ENCODE measurements around the gene PODNL1.

Gene PODNL1

GRCh38 chr19:13887517-13887916 is 50.7 kb downstream of the PODNL1 start:
- DNase-seq = no peak

- DNase-seq = peak; percentile 45
These were observed 51.2 kb downstream of the PODNL1 start for GRCh38 chr19:13887018-13887436.

- DNase-seq = no peak
These were observed 52.3 kb downstream of the PODNL1 start for GRCh38 chr19:13885826-13886365.

- no peak for DNase-seq
These were observed 53.3 kb downstream of the PODNL1 start for GRCh38 chr19:13884726-13885591.

- DNase-seq = no peak
These were observed 54.6 kb downstream of the PODNL1 start for GRCh38 chr19:13883516-13884064.

GRCh38 chr19:13882836-13883235 is 55.4 kb downstream of the PODNL1 start:
- DNase-seq = no peak

GRCh38 chr19:13882419-13882795 is 55.8 kb downstream of the PODNL1 start:
- no peak for DNase-seq

- DNase-seq = peak; percentile 74
These were observed 56.4 kb downstream of the PODNL1 start for GRCh38 chr19:13881692-13882418.

GRCh38 chr19:13881251-13881691 is 56.9 kb downstream of the PODNL1 start:
- peak; percentile 47 for DNase-seq
